HL-60 (cell line): Measurements from ENCODE around the gene NCAPH2.

Experiments used
- DNase-seq, 2 experiments: peaks; one replicate each; pipeline ENCODE4 v3.0.0-alpha.2; 2010 to 2020; ENCODE audit warnings: low read depth in 1 of 2, low spot score in 1 of 2
- H3K27ac ChIP-seq: fragments of 250-450 bp; sonication (Bioruptor Pico); replicated peaks from 2 replicates; pipeline ENCODE4 v1.5.1; 2020; ENCODE audit warnings: mild to moderate bottlenecking, moderate library complexity
- H3K27me3 ChIP-seq: fragments of 250-450 bp; sonication (Bioruptor Pico); 2 replicates; pipeline ENCODE4 v1.5.1; 2021; ENCODE audit warnings: mild to moderate bottlenecking, moderate library complexity; ENCODE audit not compliant: insufficient read depth, poor library complexity, severe bottlenecking
- H3K4me3 ChIP-seq: replicated peaks from 2 replicates; pipeline ENCODE4 v1.5.1; 2011; ENCODE audit warnings: mild to moderate bottlenecking, control low read depth, low read length; ENCODE audit not compliant: insufficient read depth
- CTCF ChIP-seq: IDR thresholded peaks from one replicate; pipeline ENCODE4 v1.5.1; 2011; ENCODE audit warnings: low read length, control low read depth, inconsistent platforms; ENCODE audit not compliant: insufficient read depth
- GABPA ChIP-seq: IDR thresholded peaks from 2 replicates; pipeline ENCODE4 v1.6.1; 2012; ENCODE audit warnings: low read depth
- POLR2AphosphoS5 ChIP-seq: IDR thresholded peaks from 2 replicates; pipeline ENCODE4 v1.6.1; 2012; ENCODE audit warnings: low read depth
- REST ChIP-seq: IDR thresholded peaks from 2 replicates; pipeline ENCODE4 v1.6.1; 2012; ENCODE audit warnings: low read depth; ENCODE audit not compliant: insufficient replicate concordance
- SPI1 ChIP-seq: IDR thresholded peaks from 2 replicates; pipeline ENCODE4 v1.6.1; 2012; ENCODE audit warnings: low read depth, mild to moderate bottlenecking, borderline replicate concordance
- long read RNA-seq: library from polyadenylated mRNA; unstranded; transcript quantifications from one replicate; pipeline ENCODE4 v2.0.0, GENCODE V29; 2020

NCAPH2 gene
- long read RNA-seq, transcript NCAPH2-205 (20 exons, 2,037 nt), result major isoform, 252 of 362 reads
- long read RNA-seq, transcript NCAPH2-201 (20 exons, 1,996 nt), result minor isoform, 37 of 362 reads
- long read RNA-seq, transcript NCAPH2-202 (9 exons, 1,388 nt), result minor isoform, 6 of 362 reads
- long read RNA-seq, partial matches to known transcripts, result 20 of 362 reads
- long read RNA-seq, other reads (novel, unspliced or antisense), result 47 of 362 reads

- DNase-seq, result peak; percentile 92 to 96
- TF ChIP-seq GABPA, result peak; percentile 46; the same call in 1 of the 2 replicates
- peak; percentile 65 for TF ChIP-seq REST
- no peak for TF ChIP-seq SPI1
- peak; percentile 87 for TF ChIP-seq POLR2AphosphoS5
- H3K27me3 ChIP-seq, result no peaks in the 10 kb centered on the region
- H3K27ac ChIP-seq, result peak within 1 kb of the TSS; percentile 91
- peak within 1 kb of the TSS; percentile 81 for H3K4me3 ChIP-seq
These were observed at the start of gene NCAPH2 for GRCh38 chr22:50507991-50508884. NCAPH2 (plus strand) TSS chr22:50508224; CDS start chr22:50508338, 114 bp downstream.

DNA sequence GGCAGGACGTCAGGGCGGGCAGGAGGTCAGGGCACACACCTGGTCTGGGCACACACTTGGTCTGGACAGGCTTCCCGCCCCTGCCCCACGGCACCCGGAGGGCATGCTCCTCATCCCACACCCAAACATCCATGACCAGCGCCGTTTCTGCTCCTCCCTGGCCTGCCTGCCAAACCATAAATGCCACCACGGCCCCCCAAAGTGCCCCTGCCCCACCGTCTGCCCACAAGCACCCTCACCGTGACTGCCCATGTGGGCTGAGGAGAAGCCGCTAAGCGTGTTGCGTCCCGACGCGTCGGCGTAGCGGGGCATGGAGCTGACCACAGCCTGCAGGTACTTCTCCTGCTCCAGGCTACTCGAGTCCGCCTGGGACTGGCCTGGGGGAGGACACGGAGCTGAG, 49.0 kb upstream of the NCAPH2 start:
- Histone ChIP-seq H3K27me3 (no peaks in the 10 kb centered on the region), H3K4me3 (no peak overlapping the region), H3K27ac (no peak overlapping the region)
- TF ChIP-seq GABPA (no peak), SPI1 (no peak), REST (no peak), POLR2AphosphoS5 (no peak)
- DNase-seq, result no peak

DNA sequence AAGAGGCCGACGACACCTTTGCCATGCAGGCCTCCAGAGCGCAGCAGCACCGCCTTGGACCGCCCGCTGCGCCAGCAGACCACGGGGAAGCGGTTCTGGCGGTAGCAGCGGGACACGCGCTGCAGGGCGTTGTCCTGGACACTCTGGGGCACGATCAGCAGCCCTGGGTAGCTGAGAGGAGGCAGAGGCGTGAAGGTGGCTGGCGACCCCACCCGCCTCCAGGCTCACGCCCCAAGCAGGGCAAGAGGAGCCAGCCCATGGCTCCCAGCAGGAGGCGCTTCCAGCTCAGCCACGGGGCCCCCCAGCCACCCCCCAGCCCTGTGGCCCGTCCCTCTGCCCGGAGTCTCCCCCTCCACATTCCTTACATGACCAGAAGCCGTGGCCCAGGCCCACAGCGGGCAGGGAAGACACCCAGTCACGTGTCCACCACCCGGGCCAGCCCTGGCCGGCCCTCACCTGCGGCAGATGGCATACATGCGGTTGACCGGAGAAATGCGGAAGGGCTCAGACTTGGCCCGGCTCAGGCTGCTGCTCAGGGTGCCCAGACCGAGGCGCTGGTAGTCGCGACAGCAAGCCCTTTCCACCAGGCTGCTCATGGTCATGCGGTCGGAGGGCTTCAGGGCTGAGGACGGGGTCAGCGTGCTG, 48.4 kb upstream of the NCAPH2 start:
- no peaks in the 10 kb centered on the region for H3K27me3 ChIP-seq
- no peak for TF ChIP-seq CTCF
- TF ChIP-seq GABPA, result no peak
- no peak for TF ChIP-seq POLR2AphosphoS5
- TF ChIP-seq REST, result no peak
- no peak for TF ChIP-seq SPI1
- no peak overlapping the region for H3K4me3 ChIP-seq
- no peak for DNase-seq
- no peak overlapping the region for H3K27ac ChIP-seq
